Epithelial cell of esophagus (primary cell): Measurements from ENCODE around the gene TDRD9.

ENCODE experiments used
- DNase-seq: peaks from one replicate; pipeline ENCODE4 v3.0.0; 2010; ENCODE audit warnings: low read depth
- H3K4me3 ChIP-seq: 2 replicates; pipeline ENCODE4 v1.5.1; 2011; ENCODE audit warnings: mild to moderate bottlenecking, low read length, control low read depth
- CTCF ChIP-seq: IDR thresholded peaks from 2 replicates; pipeline ENCODE4 v1.5.1; 2011; ENCODE audit warnings: low read depth, mild to moderate bottlenecking, low read length, control low read depth, inconsistent platforms; ENCODE audit not compliant: insufficient read depth; ENCODE audit errors: missing control alignments

Gene TDRD9

GRCh38 chr14:104025534-104025933 is 97.3 kb downstream of the TDRD9 start:
- no peak overlapping the region for H3K4me3 ChIP-seq
- no peak for DNase-seq

GRCh38 chr14:104026024-104026423 is 97.8 kb downstream of the TDRD9 start:
- no peak for DNase-seq
- no peak overlapping the region for H3K4me3 ChIP-seq
- TF ChIP-seq CTCF: peak; percentile 17

More at GRCh38 chr14:104025534-104025933, 97.3 kb downstream of the TDRD9 start:
- TF ChIP-seq CTCF: no peak

GRCh38 chr14:104030958-104031357 is 102.7 kb downstream of the TDRD9 start:
- no peak for DNase-seq
- no peak overlapping the region for H3K4me3 ChIP-seq
- TF ChIP-seq CTCF: no peak

- TF ChIP-seq CTCF: no peak
- DNase-seq: no peak
- no peak overlapping the region for H3K4me3 ChIP-seq
Measured at GRCh38 chr14:104031384-104031783, 103.1 kb downstream of the TDRD9 start.

GRCh38 chr14:104034976-104035699 is 106.9 kb downstream of the TDRD9 start:
- no peak for DNase-seq
- no peak overlapping the region for H3K4me3 ChIP-seq
- TF ChIP-seq CTCF: no peak

- no peak for DNase-seq
- TF ChIP-seq CTCF: no peak
- no peak overlapping the region for H3K4me3 ChIP-seq
Measured at GRCh38 chr14:104036212-104036611, 108.0 kb downstream of the TDRD9 start.

GRCh38 chr14:104037074-104037473 is 108.8 kb downstream of the TDRD9 start:
- H3K4me3 ChIP-seq: no peak overlapping the region
- TF ChIP-seq CTCF: no peak
- DNase-seq: no peak
